Endothelial cell of umbilical vein (primary cell): ENCODE data around the gene CHST11. TPM values are rescaled to one million over a fixed set of nuclear protein-coding genes. Genes with fewer than 3 reads are reported as not detected.

Source experiments
- BruUV-seq: library from RNA; stranded (reverse); fragments of 400-500 nt; replicated peaks from 2 replicates; lab custom pipeline; 2021; lab: Mats Ljungman, UMichigan
- CTCF ChIA-PET: fragments of 300-600, 350-600 bp; sonication (Branson Sonifier 250); formaldehyde crosslinking; loops from one replicate; lab custom pipeline; 2021; ENCODE audit warnings: antibody characterized with exemption, inconsistent platforms; lab: Charles Lee
- POLR2A ChIA-PET: fragments of 300-600, 350-600 bp; sonication (Branson Sonifier 250); formaldehyde crosslinking; loops from one replicate; lab custom pipeline; 2021; ENCODE audit warnings: antibody characterized with exemption, inconsistent platforms; lab: Charles Lee
- DNase-seq: peaks from one replicate; pipeline ENCODE4 v3.0.0-alpha.2; 2011; ENCODE audit warnings: low read depth, low spot score
- FAIRE-seq: peaks from 2 replicates; lab custom pipeline; 2011; peaks lifted over from hg19 to GRCh38; lab: Jason Lieb, UNC
- H2AFZ ChIP-seq: 2 replicates; pipeline ENCODE4 v1.6.0; 2012; ENCODE audit warnings: low read depth, low read length, control low read depth, inconsistent platforms
- H3K27ac ChIP-seq: 2 replicates; pipeline ENCODE4 v1.5.1; 2011; ENCODE audit warnings: low read depth, mild to moderate bottlenecking, control low read depth, low read length, moderate library complexity; ENCODE audit not compliant: insufficient read depth
- H3K27me3 ChIP-seq, 2 experiments: 2 replicates each; pipeline versions ENCODE4 v1.6.0 to v1.6.1; 2011; ENCODE audit warnings: low read length in 2 of 2, mixed read lengths in 1 of 2; ENCODE audit not compliant: control insufficient read depth in 2 of 2, insufficient read depth in 2 of 2
- H3K36me3 ChIP-seq, 2 experiments: 2 replicates in 1 of 2; 3 replicates in 1 of 2; pipeline ENCODE4 v1.5.1; 2011; ENCODE audit warnings: low read length in 2 of 2, mild to moderate bottlenecking in 1 of 2, moderate library complexity in 1 of 2; ENCODE audit not compliant: control insufficient read depth in 2 of 2, insufficient read depth in 2 of 2; ENCODE audit errors: extremely low read depth in 1 of 2
- H3K4me1 ChIP-seq: 3 replicates; pipeline ENCODE4 v1.5.1; 2011; ENCODE audit warnings: mild to moderate bottlenecking, low read length; ENCODE audit not compliant: control insufficient read depth, insufficient read depth; ENCODE audit errors: extremely low read depth
- H3K4me2 ChIP-seq: 2 replicates; pipeline ENCODE4 v1.6.1; 2011; ENCODE audit warnings: low read length, control low read depth, mixed read lengths; ENCODE audit not compliant: insufficient read depth
- H3K4me3 ChIP-seq, 3 experiments: fragments of 200-600 bp in 1 of 3; sonication (generic), shearing (Covaris generic) in 1 of 3; replicated peaks in 1 of 3; 2 replicates each; pipeline ENCODE4 v1.5.1; 2011 to 2016; ENCODE audit warnings: control low read depth in 3 of 3, low read length in 3 of 3, mild to moderate bottlenecking in 2 of 3, inconsistent platforms in 1 of 3, low read depth in 1 of 3, moderate library complexity in 1 of 3; ENCODE audit not compliant: insufficient read depth in 1 of 3
- H3K79me2 ChIP-seq: 2 replicates; pipeline ENCODE4 v1.6.0; 2012; ENCODE audit warnings: low read length, inconsistent platforms; ENCODE audit not compliant: control insufficient read depth, insufficient read depth
- H3K9ac ChIP-seq: replicated peaks from 2 replicates; pipeline ENCODE3; 2011; ENCODE audit warnings: low read length, control low read depth; ENCODE audit not compliant: insufficient read depth; ENCODE audit errors: extremely low read depth
- H3K9me1 ChIP-seq: replicated peaks from 3 replicates; pipeline ENCODE4 v1.6.0; 2011; ENCODE audit warnings: mild to moderate bottlenecking, low read length; ENCODE audit not compliant: control insufficient read depth, insufficient read depth; ENCODE audit errors: extremely low read depth
- H3K9me3 ChIP-seq: replicated peaks from 2 replicates; pipeline ENCODE4 v1.5.1; 2012; ENCODE audit warnings: low read length, inconsistent platforms; ENCODE audit not compliant: control insufficient read depth, insufficient read depth
- H4K20me1 ChIP-seq: replicated peaks from 2 replicates; pipeline ENCODE3; 2011; ENCODE audit warnings: mild to moderate bottlenecking, low read length; ENCODE audit not compliant: control insufficient read depth, insufficient read depth; ENCODE audit errors: extremely low read depth
- EZH2 ChIP-seq: IDR thresholded peaks from 2 replicates; pipeline ENCODE4 v1.6.1; 2012; ENCODE audit warnings: borderline replicate concordance, low read depth, mild to moderate bottlenecking, moderate library complexity, low read length, inconsistent platforms; ENCODE audit not compliant: severe bottlenecking
- FOS ChIP-seq: IDR thresholded peaks from 2 replicates; pipeline ENCODE4 v1.6.1; 2011; ENCODE audit warnings: mild to moderate bottlenecking, low read length, moderate library complexity, borderline replicate concordance; ENCODE audit not compliant: insufficient read depth
- GATA2 ChIP-seq: IDR thresholded peaks from 2 replicates; pipeline ENCODE4 v1.7.0; 2011; ENCODE audit warnings: low read depth, mild to moderate bottlenecking, moderate library complexity, mixed read lengths, low read length; ENCODE audit not compliant: insufficient read length, insufficient read depth
- JUN ChIP-seq: IDR thresholded peaks from 2 replicates; pipeline ENCODE4 v1.6.1; 2011; ENCODE audit warnings: borderline replicate concordance, low read depth; ENCODE audit not compliant: insufficient read length, insufficient read depth
- MYC ChIP-seq: IDR thresholded peaks from one replicate; pipeline ENCODE4 v1.6.1; 2011; ENCODE audit warnings: mild to moderate bottlenecking, low read depth, low read length
- POLR2A ChIP-seq: IDR thresholded peaks from 2 replicates; pipeline ENCODE4 v1.6.1; 2012; ENCODE audit warnings: low read depth, mild to moderate bottlenecking, control low read depth, low read length
- POLR2AphosphoS5 ChIP-seq: IDR thresholded peaks from 2 replicates; pipeline ENCODE4 v1.6.1; 2012; ENCODE audit warnings: low read depth, mild to moderate bottlenecking, control low read depth, low read length, moderate library complexity; ENCODE audit not compliant: insufficient read depth
- dilution Hi-C: fragments of 300-500 bp; cut with MboI; formaldehyde crosslinking; loops from one replicate; pipeline ENCODE4 v1.15.0; 2019; ENCODE audit warnings: low sequenced_read_pairs; ENCODE audit not compliant: extremely low pct_ligation_motif_present
- intact Hi-C: fragments of 100-400 bp; cut with micrococcal nuclease; formaldehyde crosslinking; loops from one replicate; pipeline ENCODE4 v1.10.0; 2022
- polyA plus RNA-seq, 4 experiments: library from polyadenylated mRNA; depleted of rRNA in 3 of 4; stranded (reverse) in 3 of 4; unstranded in 1 of 4; fragments of >200 nt; gene quantifications; 2 replicates each; pipeline versions ENCODE4 v1.2.1 to v1.2.3, GENCODE V29; 2011 to 2012; ENCODE audit warnings: missing spikeins in 1 of 4
- total RNA-seq: library from RNA; stranded (reverse); gene quantifications from 2 replicates; pipeline ENCODE4 v1.2.3, GENCODE V29; 2021
- TF ChIP-seq, protein P1 (sequence below), 2 donors: IDR thresholded peaks; 1 replicate in 1 of 2; 2 replicates in 1 of 2; pipeline ENCODE4 v1.5.1; 2011; ENCODE audit warnings: low read length in 2 of 2, mild to moderate bottlenecking in 2 of 2, moderate library complexity in 2 of 2, control low read depth in 1 of 2, inconsistent platforms in 1 of 2, low read depth in 1 of 2; ENCODE audit not compliant: insufficient read depth in 1 of 2; ENCODE audit errors: extremely low read depth in 1 of 2
- TF ChIP-seq, protein P2 (sequence below): IDR thresholded peaks from 2 replicates; pipeline ENCODE4 v1.6.1; 2011; ENCODE audit not compliant: insufficient read depth, insufficient read length

Gene CHST11
- total and polyA plus RNA-seq, 2 donors (not counting 3 experiments of a cell fraction or from before 2014, with no cell fraction given) = 19.7 to 20.9 TPM

DNA sequence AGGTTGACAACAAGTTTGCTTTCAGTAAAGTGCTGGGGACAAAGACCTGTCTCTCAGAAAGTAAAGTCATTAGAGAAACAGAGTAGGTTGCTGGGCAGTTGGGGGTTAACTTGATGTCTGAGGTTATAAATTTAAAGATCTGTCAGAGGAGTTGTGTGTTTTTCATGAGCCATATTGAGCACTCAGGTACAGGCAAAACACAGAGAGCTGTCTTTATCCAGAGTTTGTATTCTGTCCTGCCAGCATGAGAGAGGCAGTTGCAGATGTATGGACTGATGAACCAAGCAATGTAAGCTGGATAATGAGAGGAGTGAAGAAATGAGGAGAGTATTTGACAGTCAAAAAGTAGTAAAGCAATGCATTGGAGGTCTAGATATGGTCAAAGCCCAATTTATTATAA, 344.7 kb downstream of the CHST11 start:
- Histone ChIP-seq H4K20me1 (no peaks in the 10 kb centered on the region), H3K9me1 (no peaks in the 10 kb centered on the region), H3K36me3 (no peaks in the 10 kb centered on the region), H3K4me2 (no peak overlapping the region), H3K9me3 (no peaks in the 10 kb centered on the region), H3K79me2 (no peaks in the 10 kb centered on the region), H3K4me3 (no peak overlapping the region), H3K27me3 (no peaks in the 10 kb centered on the region), H3K27ac (no peak overlapping the region), H3K9ac (no peak overlapping the region), H3K4me1 (peaks cover 8% of the 10 kb centered on the region), H2AFZ (no peak overlapping the region)
- dilution Hi-C loops (no loop called here), intact Hi-C loops (no loop called here)
- DNase-seq (no peak), FAIRE-seq (no peak)
- TF ChIP-seq EZH2 = no peak
- no peak for TF ChIP-seq MYC
- TF ChIP-seq POLR2A = no peak
- TF ChIP-seq, protein P1, sequence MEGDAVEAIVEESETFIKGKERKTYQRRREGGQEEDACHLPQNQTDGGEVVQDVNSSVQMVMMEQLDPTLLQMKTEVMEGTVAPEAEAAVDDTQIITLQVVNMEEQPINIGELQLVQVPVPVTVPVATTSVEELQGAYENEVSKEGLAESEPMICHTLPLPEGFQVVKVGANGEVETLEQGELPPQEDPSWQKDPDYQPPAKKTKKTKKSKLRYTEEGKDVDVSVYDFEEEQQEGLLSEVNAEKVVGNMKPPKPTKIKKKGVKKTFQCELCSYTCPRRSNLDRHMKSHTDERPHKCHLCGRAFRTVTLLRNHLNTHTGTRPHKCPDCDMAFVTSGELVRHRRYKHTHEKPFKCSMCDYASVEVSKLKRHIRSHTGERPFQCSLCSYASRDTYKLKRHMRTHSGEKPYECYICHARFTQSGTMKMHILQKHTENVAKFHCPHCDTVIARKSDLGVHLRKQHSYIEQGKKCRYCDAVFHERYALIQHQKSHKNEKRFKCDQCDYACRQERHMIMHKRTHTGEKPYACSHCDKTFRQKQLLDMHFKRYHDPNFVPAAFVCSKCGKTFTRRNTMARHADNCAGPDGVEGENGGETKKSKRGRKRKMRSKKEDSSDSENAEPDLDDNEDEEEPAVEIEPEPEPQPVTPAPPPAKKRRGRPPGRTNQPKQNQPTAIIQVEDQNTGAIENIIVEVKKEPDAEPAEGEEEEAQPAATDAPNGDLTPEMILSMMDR (IDR thresholded peaks at IDR 0.05; ENCODE audit: extremely low read depth in 1 of 2, insufficient read depth in 1 of 2, low read depth in 1 of 2, low read length in 2 of 2) = no peak
- TF ChIP-seq, protein P2, sequence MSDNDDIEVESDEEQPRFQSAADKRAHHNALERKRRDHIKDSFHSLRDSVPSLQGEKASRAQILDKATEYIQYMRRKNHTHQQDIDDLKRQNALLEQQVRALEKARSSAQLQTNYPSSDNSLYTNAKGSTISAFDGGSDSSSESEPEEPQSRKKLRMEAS = no peak
- no peak for TF ChIP-seq POLR2AphosphoS5
- TF ChIP-seq JUN = no peak
- no peak for TF ChIP-seq GATA2
- TF ChIP-seq FOS = no peak
- ChIA-PET CTCF (no interaction called here), POLR2A (no interaction called here)
- BruUV-seq = no TSS peak
